ENCODE results near the gene NUP50.
A peak's percentile ranks its signal among the peaks of the same experiment; 100 is the strongest.

Gene NUP50

DNA sequence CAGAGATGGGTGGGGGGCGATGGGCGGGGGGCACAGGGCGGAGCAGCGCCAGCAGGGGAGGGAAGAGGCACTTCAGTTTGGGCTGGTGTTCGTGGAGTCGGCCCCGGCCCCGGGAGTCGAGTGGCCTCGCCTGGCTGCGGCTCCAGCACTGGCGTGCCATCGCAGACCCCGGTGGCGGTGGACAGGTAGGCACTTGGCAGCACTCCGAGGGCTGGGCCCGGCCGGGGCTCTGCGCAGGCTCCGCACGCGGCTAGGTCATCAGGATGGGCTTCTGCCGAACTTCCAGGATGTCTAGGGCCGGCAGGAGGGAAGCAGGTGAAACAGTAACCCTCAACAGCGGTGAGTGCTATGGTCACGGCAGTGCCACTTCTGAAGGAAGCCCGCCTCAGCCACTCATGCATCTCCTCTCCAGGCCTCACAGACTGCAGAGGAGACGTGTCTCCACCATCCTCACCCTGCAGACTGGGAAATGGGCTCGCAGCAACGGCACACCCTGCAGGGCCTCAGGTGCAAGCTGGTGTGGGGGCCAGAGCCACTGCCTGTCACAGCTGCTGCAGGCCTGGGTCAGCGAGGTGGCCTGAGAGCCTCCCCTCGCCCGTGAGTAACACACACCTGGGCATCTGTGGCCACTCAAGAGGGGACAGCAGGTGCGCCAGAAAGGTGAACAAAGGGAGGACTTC is 33.3 kb downstream of the NUP50 start:
- no peak for DNase-seq

DNA sequence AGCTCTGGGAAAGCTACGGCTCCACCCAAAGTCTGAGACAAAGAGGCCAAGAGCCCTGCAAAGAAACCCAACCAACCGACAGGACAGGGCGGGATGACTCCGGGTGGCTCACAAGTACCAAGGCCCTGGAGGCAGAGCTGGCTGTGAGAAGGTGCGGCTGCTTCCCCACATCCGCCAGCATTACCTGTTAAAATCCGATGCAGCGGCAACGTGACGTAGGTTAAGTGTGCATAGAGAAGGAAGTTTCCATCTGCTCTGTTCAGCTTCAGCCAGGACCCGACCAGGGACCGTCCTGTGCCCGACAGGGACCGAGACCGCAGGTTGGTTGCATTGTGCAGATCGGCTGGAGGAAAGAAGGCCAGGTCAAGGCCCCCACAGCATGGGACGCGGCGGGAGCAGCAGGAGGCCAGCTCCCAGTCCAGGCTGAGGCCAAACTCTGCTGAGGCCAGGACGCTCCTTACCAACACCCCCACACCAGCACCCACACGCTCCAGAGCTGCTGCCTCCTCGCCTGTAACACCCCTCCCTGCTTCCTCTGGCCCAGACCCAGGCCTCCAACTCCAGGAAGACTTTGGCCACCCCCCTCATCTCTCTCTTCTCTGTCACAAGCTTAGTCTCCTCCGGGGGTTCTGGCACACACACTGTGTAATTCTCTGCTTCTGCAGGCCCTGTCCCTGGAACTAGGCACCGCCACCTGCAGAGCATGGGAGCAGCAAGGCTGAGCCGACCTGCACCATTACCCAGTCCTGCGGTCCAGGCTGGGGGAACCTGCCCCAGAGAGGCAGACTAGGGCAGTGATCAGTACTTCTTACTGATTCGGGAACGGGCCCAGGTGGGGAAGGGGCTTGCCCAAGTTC is 34.1 kb downstream of the NUP50 start:
- DNase-seq, result no peak

DNA sequence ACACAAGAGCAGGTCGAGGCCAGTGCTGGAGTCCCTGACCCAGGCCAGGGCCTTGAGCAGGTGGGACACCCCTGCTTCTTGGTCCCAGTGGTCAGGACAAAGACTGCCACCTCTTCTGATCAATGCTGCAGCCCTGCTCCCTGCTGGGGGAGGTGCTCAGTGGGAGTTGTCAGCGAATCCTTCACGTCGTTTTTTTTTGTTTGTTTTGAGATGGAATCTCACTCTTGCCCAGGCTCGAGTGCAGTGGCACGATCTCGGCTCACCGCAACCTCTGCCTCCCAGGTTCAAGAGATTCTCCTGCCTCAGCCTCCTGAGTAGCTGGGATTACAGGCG is 34.7 kb downstream of the NUP50 start:
- no peak for DNase-seq

DNA sequence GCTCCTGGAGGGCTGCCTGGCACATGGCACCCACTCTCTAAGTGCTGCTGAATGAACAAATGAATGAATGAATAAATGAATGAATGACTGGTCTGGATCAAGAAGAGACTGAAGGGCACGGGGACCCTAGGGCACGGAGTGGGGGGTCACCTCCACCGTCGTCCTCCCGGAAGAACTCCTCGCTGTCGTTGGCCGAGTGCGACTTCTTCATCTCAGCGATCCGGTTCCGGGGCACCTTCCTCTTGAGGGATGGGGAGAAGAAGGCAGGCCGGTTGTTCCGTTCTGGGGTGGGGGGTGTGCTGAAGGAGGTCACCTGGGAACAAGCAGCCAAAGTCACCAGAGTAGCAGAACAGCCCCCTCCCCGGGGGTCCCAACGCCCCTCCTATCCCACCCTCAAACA is 36.0 kb downstream of the NUP50 start:
- no peak for DNase-seq

DNA sequence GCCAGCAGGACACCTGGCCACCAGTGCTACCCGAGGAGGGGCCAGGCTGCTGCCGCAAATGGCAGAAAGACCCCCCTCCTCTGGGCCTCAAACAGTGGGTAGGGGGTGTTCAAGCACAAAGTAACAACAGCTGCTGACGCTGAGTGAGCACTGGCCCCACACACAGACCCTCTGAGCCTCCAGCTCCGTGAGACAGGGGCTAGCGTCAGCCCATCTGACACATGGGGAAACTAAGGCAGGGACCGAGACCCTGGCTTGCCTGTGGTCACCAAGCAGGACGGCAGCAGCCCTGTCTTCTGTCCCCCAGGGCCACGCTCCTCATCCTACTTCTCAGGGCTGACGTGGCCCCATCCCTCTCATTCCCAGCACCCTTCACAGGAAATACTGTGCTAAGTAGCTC is 36.5 kb downstream of the NUP50 start:
- no peak for DNase-seq

DNA sequence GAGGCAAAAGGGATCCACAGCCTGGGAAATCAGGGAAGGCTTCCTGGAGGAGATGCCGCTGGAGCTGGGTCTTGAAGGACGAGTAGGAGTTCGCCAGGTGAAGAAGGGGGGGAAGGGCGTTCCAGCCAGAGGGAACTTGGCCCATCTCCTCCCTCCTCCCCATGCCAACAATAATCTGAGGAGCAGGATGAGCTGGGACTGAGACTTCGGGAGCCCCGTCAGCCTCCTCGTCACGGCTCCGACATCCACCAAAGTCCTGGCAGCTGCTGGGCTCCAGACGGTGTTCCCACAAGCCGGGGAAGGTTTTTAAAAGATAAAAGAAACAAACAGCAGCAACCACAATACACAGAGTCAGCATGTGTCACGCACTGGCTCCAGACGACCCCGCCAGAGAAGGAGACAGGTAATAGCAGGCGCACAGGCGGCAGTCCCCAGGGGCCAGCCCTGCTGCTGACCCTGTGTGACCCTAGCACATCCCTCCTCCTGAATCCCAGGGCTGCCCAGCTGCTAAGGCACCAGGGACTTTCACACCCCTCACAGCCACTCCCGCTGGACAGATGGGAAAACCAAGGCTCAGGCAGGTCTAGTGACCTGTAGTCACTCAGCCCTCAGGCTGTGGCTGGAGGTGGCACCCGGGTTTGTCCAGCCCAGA is 37.3 kb downstream of the NUP50 start:
- DNase-seq, result no peak

DNA sequence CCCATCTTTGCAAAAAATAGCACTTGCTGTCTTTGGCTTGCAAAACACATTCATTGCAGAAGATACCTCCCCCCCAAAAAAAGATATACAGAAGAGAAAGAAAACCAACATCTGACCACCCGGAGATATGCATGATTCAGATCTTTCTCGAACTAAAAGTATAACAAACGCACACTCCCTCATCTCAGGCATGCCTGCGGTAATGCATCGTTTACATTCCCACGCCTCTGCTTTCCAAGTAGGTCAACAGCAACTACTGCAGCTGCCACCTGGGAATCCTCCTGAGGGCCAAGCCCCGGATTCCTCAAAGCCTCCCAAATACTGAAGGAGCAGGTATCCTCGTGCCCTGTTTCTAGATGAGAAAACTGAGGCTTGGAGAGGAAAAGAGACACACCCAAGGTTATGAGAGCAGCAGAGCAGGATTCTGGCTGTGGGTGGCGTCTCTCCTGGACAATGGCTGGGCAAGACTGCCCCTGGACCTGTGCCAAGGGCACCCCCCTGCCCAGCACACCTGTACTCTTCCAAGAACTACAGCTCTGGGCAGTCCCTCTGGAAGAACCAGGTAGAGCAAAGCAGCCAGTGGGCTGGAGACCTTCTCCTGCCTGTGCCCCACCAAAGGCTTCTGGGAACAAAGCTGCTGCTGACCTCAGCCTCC is 38.1 kb downstream of the NUP50 start:
- no peak for DNase-seq

DNA sequence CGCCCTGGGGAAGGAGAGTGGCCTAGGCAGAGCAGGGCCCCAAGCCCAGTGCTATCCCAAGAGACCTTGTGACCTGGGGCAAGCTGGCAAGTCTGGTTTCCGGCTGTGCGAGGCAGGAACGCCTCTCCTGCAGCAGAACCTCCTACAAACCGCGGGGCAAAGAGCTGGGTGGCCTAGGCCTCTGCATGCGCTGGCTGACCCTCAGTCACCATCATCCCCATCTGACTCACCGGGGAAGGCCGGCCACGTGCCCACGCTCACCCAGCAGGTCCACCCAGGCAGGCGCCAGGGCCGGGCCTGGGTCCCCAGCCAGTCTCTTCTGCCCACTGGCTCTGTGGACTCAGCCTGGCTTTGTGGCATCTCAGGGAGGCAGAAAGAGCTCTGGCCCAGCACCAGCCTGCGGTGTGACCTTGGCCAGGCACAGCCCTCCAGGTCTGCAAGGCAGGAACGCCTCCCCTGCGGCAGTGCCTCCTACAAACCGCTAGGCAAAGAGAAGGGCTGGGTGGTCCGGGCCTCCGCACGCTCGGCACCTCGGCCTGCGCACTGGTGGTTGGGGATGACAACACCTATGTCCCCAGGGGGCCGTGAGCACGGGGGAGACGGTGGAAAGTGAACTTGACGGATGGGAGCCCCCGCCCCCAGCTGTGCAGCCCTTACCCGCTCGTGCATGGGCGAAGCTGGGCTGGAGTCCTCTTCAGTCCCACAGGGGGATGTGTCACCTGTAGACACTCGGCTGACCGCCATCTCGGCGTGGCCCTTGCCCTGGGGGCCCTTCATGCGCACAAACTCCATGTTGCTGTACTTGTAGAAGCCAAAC is 38.8 kb downstream of the NUP50 start:
- no peak for DNase-seq

DNA sequence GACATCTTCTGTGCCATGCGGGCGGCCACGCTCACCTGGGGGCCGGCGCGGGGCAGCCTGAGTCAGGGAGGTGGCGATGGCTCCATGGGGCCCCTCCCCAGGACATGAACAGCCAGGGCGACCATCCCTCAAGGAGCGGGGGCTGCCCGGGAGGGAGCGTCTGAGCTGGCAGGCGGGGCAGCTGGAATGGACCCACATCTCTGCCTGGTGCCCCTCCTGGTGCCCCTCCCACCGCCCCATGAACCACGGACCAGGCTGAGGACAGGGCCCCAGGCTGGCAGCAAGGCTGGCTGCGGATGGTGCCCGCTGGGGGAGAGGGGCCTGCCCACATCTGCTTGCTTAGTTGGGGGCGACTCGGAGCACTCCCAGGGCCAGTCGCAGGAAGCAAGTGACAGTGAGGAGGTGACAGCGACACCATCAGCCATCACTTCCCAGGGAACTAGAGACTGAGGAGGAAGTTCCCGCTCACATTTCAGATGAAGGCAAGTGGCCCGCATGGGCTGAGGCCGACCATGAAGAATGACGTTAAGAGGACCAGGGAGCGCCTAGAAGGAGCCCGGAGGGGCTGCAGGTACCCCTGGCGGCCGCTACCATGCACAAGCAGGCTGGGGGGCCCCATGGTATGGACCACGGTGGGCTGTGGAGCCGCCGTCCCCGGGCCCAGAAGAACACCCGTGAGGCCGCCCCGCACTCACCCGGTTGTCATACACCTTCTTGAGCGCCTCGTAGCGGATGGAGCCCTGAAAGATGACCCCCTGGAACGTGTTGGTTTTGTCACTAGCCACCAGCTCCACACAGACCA is 39.6 kb downstream of the NUP50 start:
- DNase-seq, result no peak

DNA sequence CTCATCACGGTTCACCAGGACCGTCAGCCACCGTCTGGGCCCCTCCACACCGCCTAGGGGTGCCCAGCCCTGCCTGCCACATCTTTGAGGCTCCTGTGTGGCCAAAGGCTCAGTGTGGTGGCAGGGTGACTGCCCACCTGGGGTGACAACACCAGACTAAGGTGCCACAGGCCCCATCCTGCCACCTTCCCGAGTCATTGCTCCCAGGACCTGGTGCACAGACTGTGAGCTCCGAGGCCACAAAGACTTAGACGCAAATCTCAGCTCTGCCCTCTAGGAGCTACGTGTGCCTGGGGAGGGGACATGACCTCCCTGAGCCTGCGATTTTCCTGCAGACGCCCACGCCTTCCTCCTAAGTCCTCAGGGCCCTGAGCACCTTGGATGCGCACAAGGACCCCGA is 40.5 kb downstream of the NUP50 start:
- DNase-seq, result no peak

DNA sequence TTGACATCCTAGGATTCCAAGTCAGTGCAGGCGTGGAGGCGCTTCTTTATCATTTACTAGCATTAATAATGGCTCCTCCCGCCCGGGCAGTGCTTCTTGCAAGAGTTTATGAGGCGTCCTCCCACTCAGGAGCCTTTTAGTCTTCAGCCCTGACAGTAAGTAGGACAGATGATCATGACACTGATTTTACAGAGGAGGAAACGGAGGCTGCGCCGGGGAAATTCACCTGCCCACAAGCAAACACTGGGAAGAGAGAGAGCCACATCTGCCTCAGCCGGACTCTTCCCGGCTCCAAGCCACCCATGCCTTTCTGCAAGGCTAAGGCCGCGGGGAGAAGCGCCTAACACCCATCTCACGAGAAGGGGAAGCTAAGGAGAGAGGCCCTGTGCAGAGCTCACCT is 41.1 kb downstream of the NUP50 start:
- DNase-seq, result no peak

DNA sequence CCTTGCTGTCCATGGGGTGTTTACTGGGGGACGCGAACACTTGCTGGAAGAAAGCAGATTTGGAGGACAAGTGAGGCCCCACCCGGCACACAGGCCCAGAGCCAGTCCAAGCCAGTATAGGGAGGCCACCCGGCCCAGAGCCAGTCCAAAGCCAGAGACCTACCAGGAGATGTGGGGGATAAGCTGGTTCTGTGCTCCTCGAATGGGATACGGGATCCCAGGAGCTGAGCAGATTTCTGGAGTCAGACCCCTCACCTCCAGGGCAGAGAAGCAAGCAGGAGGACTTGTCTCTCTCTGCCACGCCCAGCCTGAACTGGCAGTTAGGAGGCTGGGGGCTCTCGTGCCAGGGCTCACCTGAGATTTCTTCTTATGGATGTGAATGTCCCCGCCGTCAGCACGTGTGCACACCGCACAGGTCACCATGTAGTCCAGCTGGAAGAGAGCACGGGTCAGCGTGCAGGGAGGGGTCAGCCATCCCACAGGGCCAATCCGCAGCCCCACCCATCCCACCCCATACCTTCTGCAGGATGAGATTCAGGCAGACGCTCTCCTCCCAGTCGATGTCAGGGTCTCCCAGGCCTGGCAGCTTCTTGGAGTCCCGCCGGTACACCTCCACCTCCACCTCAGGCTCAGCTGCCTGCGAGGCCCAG is 41.7 kb downstream of the NUP50 start:
- no peak for DNase-seq

DNA sequence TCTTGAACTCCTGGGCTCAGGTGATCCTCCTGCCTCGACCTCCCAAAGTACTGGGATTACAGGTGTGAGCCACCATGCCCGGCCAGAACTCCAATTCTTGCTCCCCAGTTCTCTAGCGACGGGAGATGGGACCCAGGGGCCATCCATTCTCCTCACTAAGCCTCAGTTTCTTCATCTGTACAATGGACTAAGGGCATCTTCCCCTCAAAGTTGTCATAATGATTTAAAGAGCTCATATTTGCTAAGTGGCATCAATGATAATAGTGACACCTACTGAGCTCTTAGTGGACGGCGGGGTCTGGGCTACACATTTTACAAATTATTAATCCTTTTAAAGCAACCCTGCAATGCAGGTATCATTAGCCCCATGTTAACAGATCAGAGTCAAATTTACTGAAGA is 42.5 kb downstream of the NUP50 start:
- DNase-seq, result no peak

DNA sequence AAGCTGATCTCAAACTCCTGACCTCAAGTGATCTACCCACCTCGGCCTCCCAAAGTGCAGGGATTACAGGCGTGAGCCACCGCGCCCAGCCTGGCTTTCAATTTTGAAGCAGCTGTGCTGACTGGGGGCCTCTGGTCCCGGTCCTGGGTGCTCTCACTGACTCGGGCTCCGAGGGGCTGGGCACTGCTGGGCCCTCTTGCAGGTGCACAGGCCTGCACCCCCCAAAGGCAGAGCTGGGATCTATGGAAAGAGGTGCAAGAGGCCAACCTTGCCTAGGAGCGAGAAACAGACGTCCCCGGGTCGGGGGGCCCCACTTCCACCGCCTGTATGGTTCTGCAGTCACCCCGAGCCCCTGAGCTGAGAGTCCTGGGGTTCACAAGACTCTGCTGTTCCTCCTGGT is 43.8 kb downstream of the NUP50 start:
- DNase-seq, result no peak

DNA sequence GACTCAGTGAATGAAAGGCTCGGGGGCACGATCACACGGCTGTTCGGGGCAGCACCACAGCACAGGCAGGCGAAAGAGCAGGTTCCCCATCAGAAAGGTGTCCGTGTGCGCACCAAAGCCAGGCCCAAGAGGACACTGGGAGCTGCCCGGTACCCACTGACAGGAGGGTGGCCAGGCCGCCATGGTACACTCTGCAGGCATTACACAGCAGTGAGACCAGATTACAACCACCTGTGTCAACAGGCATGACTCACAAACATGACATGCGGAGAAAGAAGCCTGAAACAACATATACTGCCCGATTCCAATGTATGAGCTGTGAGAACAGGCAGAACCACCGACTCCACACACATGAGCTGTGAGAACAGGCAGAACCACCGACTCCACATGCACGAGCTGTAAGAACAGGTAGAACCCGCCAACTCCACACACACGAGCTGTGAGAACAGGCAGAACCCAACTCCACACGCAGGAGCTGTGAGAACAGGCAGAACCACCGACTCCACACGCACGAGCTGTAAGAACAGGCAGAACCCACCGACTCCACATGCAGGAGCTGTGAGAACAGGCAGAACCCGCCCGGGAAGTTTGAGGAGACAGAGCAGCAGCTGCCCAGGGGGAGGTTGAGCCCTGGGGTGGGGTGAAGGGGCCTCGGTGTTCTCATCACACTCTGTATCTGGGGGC is 44.4 kb downstream of the NUP50 start:
- no peak for DNase-seq

DNA sequence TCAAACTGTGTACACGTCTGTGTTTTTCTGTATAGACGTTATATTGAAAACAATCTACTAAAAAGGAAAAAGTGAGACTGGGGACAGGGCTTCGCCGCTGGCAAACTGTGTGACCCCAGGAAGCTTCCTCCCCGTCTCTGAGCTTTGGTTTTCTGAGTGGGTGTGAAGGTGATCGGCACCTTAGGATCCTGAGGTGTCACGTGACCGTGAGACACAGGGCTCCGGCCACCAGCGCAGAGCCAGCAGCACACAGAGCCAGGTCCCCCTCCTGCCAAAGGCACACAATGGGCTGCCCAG is 44.9 kb downstream of the NUP50 start:
- DNase-seq, result no peak

DNA sequence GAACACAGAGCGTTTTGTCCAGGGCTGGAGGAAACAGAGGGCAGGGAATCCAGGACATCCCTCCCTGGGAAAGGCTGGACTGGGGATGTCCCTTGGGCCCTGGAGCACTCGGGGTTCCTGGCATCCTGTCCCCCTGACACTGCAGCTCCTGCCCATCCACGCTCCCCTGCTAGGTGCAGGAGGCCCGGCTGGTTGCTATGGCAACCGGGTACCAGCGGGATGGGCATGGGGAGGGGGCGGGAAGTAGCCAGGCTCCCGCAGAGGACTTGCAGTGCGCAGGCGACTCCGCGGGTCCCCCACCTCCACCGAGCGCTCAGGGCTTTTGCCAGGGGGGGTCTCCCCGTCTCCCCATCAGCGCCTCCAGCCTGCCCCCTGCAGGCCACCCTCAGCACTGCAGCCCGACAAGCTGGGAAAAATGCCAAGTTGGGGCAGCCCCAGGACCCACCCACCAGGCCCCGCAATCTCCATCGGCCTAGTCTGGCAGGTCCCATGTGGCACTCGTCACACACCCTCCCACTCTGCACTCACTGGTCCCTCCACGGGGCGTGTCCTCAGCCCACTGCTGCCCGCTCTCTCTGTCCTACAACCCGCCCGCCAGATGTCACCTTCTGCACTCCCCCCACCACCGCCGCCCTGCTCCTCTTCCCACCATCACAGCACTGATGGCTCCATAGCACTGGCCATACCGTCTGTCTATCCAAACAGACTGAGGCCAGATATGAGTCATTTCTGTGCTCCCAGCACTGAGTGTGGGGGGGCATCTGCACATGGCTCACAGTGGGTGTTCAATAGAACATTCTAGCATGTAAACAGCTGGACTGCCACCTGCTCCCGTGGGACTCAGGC is 45.5 kb downstream of the NUP50 start:
- peak; percentile 40 for DNase-seq

DNA sequence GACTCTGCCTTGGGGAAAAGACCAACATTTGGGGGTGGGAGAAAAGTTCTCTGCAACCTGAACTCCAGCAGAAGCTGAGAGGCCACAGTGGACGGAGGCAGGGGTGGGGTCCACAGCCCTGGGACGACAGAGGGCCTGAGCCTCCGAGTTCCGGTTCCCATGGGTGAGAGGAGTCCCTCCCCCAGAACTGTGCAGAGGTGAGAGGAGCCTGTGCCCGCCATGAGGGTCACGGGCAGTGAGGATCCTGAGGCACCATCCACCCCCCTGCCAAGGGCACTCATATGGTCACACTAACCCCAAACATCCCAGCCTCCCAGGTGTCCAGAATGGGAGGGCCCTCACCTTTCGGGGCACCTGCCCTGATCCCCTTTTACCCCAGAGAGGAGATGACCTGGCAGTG is 46.4 kb downstream of the NUP50 start:
- no peak for DNase-seq

DNA sequence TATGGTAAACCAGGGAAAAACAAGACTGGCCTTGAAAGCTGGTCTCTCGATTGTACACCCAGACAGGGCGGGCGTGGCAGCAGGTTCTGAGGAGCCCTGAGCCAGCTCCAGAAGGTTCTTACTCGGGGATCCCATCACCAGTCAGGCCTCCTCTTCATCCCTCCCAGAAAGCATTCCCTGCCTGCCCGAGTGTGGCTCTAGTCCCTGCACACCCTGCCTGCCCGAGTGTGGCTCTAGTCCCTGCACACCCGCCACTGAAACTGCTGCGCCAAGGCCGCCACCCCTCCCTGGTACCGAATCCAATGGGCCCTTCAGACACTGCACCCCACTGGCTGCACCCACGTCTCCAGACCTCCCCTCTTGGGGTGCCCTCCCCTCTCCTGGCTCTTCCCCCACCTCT is 46.9 kb downstream of the NUP50 start:
- no peak for DNase-seq

DNA sequence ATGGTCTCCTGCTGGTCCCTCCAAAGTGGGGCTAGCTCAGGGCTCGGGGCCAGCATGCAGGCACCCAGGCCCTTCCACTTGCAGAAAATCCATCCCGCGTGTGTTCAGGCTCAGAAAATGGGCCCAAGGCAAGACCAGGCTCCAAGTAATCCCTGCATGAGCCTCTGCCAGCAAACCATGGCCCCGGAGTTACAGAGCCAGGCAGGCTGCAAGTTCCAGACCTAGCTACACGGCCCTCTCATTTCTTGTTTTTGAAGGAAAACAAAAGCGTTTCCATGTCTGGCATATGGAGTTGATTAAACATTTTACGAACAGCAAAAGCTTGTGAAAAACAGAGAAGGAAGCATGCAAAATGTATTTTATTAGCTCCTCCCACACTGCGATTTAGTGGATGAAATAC is 47.3 kb downstream of the NUP50 start:
- no peak for DNase-seq

All from MV-4-11 (cell line).